Small intestine (tissue), 7 donors: ENCODE data around the gene GLRX3. TPM values are rescaled to one million over a fixed set of nuclear protein-coding genes. Genes with fewer than 3 reads are reported as not detected.
A peak's percentile ranks its signal among the peaks of the same experiment; 100 is the strongest.

Experiments
- DNase-seq, 2 donors: peaks; one replicate each; pipeline versions ENCODE4 v3.0.0 to v3.0.0-alpha.2; 2013
- FAIRE-seq: peaks from 2 replicates; lab custom pipeline; 2012; peaks lifted over from hg19 to GRCh38; lab: Jason Lieb, UNC
- H3K27ac ChIP-seq, 3 donors: one replicate each; pipeline ENCODE4 v1.5.1; 2013; ENCODE audit warnings: low read length in 2 of 3, mild to moderate bottlenecking in 2 of 3, control low read depth in 1 of 3, inconsistent platforms in 1 of 3, low read depth in 1 of 3, moderate library complexity in 1 of 3
- H3K27me3 ChIP-seq, 3 donors: one replicate each; pipeline ENCODE4 v1.6.1; 2013; ENCODE audit warnings: low read length in 3 of 3, inconsistent platforms in 1 of 3; ENCODE audit not compliant: control insufficient read depth in 3 of 3, insufficient read depth in 3 of 3
- H3K36me3 ChIP-seq, 3 donors: one replicate each; pipeline ENCODE4 v1.6.1; 2013; ENCODE audit warnings: low read length in 3 of 3, inconsistent platforms in 1 of 3, low read depth in 1 of 3, mild to moderate bottlenecking in 1 of 3, moderate library complexity in 1 of 3; ENCODE audit not compliant: control insufficient read depth in 3 of 3, insufficient read depth in 2 of 3
- H3K4me1 ChIP-seq, 3 donors: one replicate each; pipeline ENCODE4 v1.6.1; 2013; ENCODE audit warnings: low read length in 2 of 3, inconsistent platforms in 1 of 3, low read depth in 1 of 3, mild to moderate bottlenecking in 1 of 3, moderate library complexity in 1 of 3; ENCODE audit not compliant: control insufficient read depth in 3 of 3, insufficient read depth in 2 of 3
- H3K4me3 ChIP-seq, 3 donors: one replicate each; pipeline ENCODE4 v1.5.1; 2013; ENCODE audit warnings: low read length in 3 of 3, control low read depth in 1 of 3, inconsistent platforms in 1 of 3, low read depth in 1 of 3, mild to moderate bottlenecking in 1 of 3, moderate library complexity in 1 of 3
- H3K9me3 ChIP-seq, 2 donors: one replicate each; pipeline ENCODE4 v1.6.1; 2013; ENCODE audit warnings: low read depth in 1 of 2, low read length in 1 of 2; ENCODE audit not compliant: control insufficient read depth in 2 of 2, insufficient read depth in 1 of 2
- WGBS, 3 donors: extraction: QIAGEN DNeasy Blood & Tissue Kit; methylation state at CpG; one replicate each; pipeline ENCODE4 v1.1.7; 2013; 5-methylcytosine and 5-hydroxymethylcytosine counted together
- polyA plus RNA-seq, 4 donors: library from polyadenylated mRNA; stranded (reverse) in 3 of 4; unstranded in 1 of 4; fragments of 200-250 nt in 3 of 4; fragments of 120-200 nt in 1 of 4; gene quantifications; one replicate each; pipeline versions ENCODE4 v1.2.1 to v1.2.3, GENCODE V29; 2013
- donor health status: healthy with polysubstance abuse.
- donor health status: control.
- donor health status: control.
- donor health status: Bipolar disorder and iron deficiency.
- donor health status: healthy.

GLRX3 gene
- polyA plus RNA-seq, 4 donors: 51.3 to 66.9 (median 59.3) TPM

DNA sequence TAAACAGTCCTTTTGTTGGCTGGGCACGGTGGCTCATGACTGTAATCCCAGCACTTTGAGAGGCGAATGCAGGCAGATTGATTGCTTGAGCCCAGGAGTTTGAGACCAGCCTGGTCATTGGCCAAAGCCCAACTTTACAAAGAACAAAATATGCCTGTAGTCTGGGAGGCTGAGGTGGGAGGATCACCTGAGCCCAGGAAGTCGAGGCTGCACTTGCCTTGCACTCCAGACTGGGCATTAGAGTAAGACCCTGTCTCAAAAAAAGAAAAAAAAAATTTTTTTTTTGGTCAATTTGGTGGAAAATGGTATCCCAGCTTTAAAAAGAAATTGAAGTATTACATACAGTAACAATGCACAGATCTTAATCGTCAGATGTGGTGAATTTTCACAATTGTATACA lies 4.8 kb downstream of the GLRX3 start:
- Histone ChIP-seq H3K4me3 (no peak overlapping the region), H3K27me3 (no peaks in the 10 kb centered on the region), H3K9me3 (no peaks in the 10 kb centered on the region), H3K27ac (no peak overlapping the region), H3K4me1 (peaks cover 2 to 15% (median 8%) of the 10 kb centered on the region in 3 donors), H3K36me3 (peaks cover 0 to 23% (median 0%) of the 10 kb centered on the region in 3 donors)
- WGBS, 3 donors: 79 to 82% (median 82%) methylated on average over 4 of the region's 4 CpGs
- FAIRE-seq (no peak), DNase-seq (no peak)

DNA sequence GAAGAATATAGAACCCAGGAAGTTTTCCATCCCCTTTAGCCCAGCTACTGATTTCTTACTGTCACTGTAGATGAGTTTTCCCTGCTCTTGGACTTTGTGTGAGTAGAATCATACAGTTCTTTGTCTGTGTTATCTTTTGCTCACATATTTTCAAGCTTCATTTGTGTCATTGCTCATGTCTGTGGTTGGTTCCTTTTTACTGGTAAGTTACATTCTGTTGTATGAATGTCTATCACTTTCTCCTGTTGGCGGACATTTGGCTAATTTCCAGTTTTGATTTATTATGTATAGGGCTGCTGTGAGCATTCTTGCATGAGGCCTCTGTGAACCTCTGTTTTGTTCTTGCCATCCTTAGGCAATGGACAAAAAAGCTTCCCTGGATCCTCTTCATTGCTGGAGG lies 5.3 kb downstream of the GLRX3 start:
- Histone ChIP-seq H3K27me3 (no peaks in the 10 kb centered on the region), H3K4me1 (peaks cover 2 to 15% (median 8%) of the 10 kb centered on the region in 3 donors), H3K36me3 (peaks cover 0 to 23% (median 0%) of the 10 kb centered on the region in 3 donors), H3K27ac (no peak overlapping the region), H3K4me3 (no peak overlapping the region), H3K9me3 (no peaks in the 10 kb centered on the region)
- WGBS, 3 donors: 21 to 41% (median 33%) methylated on average over 1 of the region's 1 CpG
- FAIRE-seq (no peak), DNase-seq (no peak)

DNA sequence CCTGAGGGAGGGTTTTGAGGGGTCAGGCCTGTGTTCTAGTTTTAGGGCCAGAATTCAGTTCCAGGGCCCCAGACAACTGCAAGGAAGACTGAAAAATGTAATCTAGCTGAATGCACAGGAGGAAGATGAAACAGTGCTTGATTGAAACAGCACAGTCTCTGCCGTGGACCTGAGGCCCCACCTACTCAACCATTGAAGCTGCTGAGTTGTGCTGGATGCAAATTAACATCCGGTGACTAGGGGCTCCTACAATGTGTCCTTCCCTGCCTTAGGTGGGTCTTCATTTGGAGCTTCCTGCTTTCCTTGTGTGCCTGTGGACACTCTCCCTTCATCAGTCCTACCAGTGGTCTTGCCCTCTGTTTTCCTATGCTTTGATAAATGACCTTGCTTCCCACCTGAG lies 5.7 kb downstream of the GLRX3 start:
- Histone ChIP-seq H3K9me3 (no peaks in the 10 kb centered on the region), H3K27me3 (no peaks in the 10 kb centered on the region), H3K36me3 (peaks cover 0 to 23% (median 0%) of the 10 kb centered on the region in 3 donors), H3K4me3 (no peak overlapping the region), H3K27ac (no peak overlapping the region), H3K4me1 (peaks cover 2 to 15% (median 8%) of the 10 kb centered on the region in 3 donors)
- 38 to 51% (median 47%) methylated on average over 2 of the region's 2 CpGs for WGBS, 3 donors
- FAIRE-seq (no peak), DNase-seq (no peak)

DNA sequence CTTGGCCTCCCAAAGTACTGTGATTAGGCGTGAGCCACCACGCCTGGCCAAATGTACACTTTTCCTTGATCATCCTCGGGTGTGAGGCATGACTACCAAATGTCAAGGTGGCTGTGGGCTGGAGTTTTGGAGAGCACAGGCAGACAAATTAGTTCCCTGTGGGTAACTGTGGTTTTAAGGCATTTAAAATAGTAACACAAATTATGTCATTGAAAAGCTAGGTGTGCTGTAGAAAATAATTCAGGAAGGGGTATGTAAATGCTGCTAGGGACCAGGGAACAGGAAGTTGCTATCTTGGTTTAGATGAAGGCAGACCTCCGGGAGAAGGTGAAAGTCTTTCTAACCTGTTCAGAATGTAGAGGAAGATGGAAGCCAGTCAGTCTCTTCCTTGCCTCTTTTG lies 9.9 kb downstream of the GLRX3 start:
- Histone ChIP-seq H3K4me1 (no peaks in the 10 kb centered on the region), H3K9me3 (no peaks in the 10 kb centered on the region), H3K27ac (no peak overlapping the region), H3K27me3 (no peaks in the 10 kb centered on the region), H3K36me3 (peaks cover 0 to 24% (median 2%) of the 10 kb centered on the region in 3 donors), H3K4me3 (no peak overlapping the region)
- 69 to 78% (median 78%) methylated on average over 4 of the region's 4 CpGs for WGBS, 3 donors
- DNase-seq (no peak), FAIRE-seq (no peak)

DNA sequence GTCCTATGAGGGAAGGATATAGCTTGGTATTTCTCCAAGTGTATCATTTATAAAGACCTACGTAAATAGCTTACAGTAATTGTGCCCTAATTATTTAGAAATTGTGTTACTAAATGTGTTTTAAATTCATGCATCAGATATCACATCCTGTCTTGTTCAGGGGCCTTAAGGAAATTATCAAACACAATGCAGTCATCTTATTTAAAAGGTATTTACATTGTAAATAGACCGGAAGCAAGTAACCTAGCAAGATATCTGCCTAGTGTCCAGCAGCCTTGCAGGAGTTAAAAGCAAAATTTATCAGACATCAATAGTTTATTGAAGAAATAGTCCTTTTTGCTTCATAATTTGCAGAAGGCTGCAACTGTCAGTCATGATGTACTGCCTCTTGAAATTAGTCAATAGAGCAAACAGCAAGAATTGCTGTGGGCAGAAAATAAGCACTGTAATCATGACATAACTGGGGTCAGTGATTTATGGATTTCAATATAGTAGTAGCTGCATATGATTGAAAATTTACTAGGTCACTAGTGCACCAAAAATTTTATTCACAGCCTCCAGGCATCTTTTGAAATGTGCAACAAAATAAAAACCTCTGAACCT lies 23.1 kb downstream of the GLRX3 start:
- Histone ChIP-seq H3K4me1 (no peaks in the 10 kb centered on the region), H3K27ac (no peak overlapping the region), H3K36me3 (peaks cover 7 to 14% (median 8%) of the 10 kb centered on the region in 3 donors), H3K27me3 (no peaks in the 10 kb centered on the region), H3K9me3 (peaks cover 0 to 3% of the 10 kb centered on the region in 2 donors), H3K4me3 (no peak overlapping the region)
- FAIRE-seq (no peak), DNase-seq (no peak)
- WGBS, 3 donors: 84 to 92% (median 88%) methylated on average over 2 of the region's 2 CpGs

DNA sequence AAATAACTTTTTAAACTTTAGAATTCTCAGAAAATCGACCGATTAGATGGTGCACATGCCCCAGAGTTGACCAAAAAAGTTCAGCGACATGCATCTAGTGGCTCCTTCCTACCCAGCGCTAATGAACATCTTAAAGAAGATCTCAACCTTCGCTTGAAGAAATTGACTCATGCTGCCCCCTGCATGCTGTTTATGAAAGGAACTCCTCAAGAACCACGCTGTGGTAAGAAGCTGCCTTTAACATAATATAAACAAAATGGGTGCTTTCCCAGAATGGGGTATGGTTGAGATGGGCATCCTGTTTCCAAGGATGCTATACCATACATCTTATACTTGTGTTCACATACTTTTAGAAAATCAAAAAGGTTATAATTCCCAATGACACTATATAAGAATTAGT lies 24.6 kb downstream of the GLRX3 start:
- WGBS, 3 donors: 87 to 93% (median 92%) methylated on average over 6 of the region's 6 CpGs
- FAIRE-seq (no peak), DNase-seq (no peak)
- H3K27ac ChIP-seq: no peak overlapping the region
- peaks cover 7 to 12% (median 8%) of the 10 kb centered on the region in 3 donors for H3K36me3 ChIP-seq
- no peaks in the 10 kb centered on the region for H3K27me3 ChIP-seq
- peaks cover 0 to under 1% of the 10 kb centered on the region in 2 donors for H3K9me3 ChIP-seq
- no peak overlapping the region for H3K4me3 ChIP-seq
- H3K4me1 ChIP-seq: no peaks in the 10 kb centered on the region

DNA sequence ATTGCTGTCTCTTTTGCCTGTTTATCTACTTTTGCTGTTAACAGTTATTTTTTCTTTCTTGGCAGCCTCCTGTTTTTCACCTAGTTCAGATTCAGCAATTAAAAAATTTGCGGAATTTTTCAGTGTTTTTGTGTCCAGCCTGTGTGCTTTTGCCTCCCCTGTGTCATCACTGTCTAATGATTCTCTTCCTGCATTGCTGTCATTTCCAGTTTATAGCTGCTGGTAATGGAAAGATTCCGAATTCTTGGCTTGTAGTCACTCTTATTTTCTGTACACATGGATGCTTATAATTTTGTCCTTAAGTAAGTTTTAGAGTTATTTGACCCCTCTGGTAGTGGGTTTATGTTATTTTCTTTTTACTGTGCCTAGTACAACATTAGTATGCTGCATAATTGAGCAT lies 25.1 kb downstream of the GLRX3 start:
- H3K4me3 ChIP-seq: no peak overlapping the region
- WGBS, 3 donors: 90 to 97% (median 95%) methylated on average over 2 of the region's 2 CpGs
- no peaks in the 10 kb centered on the region for H3K9me3 ChIP-seq
- DNase-seq (no peak), FAIRE-seq (no peak)
- no peaks in the 10 kb centered on the region for H3K4me1 ChIP-seq
- no peaks in the 10 kb centered on the region for H3K27me3 ChIP-seq
- H3K36me3 ChIP-seq: peaks cover 7 to 13% (median 8%) of the 10 kb centered on the region in 3 donors
- H3K27ac ChIP-seq: no peak overlapping the region

DNA sequence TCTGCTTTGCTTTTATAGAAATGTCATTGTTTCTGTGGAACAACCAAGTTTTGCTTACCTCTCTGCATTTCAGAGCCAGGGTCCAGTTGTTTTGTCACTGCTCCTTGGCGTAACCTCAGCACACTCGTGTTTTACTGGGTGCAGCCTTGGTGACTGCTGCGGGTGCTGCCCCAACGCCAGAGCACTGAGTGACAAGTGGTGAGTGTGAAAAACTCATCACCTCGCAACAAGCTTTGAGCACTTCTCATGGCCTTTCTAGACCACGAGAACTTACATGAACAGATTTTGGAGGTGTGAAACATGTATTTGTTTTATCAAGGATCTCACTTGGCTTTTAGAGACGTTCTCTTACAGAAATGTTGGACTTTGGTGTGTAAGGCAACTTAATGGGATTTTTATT lies 31.0 kb downstream of the GLRX3 start:
- H3K4me3 ChIP-seq: no peak overlapping the region
- H3K9me3 ChIP-seq: no peaks in the 10 kb centered on the region
- H3K4me1 ChIP-seq: peaks cover 0 to 8% (median 0%) of the 10 kb centered on the region in 3 donors
- H3K36me3 ChIP-seq: peaks cover 3 to 24% (median 10%) of the 10 kb centered on the region in 3 donors
- no peak overlapping the region for H3K27ac ChIP-seq
- FAIRE-seq: no peak
- 28 to 79% (median 51%) methylated on average over 7 of the region's 7 CpGs for WGBS, 3 donors
- H3K27me3 ChIP-seq: no peaks in the 10 kb centered on the region
- peak in 1 of 2 donors; percentile 41 for DNase-seq

DNA sequence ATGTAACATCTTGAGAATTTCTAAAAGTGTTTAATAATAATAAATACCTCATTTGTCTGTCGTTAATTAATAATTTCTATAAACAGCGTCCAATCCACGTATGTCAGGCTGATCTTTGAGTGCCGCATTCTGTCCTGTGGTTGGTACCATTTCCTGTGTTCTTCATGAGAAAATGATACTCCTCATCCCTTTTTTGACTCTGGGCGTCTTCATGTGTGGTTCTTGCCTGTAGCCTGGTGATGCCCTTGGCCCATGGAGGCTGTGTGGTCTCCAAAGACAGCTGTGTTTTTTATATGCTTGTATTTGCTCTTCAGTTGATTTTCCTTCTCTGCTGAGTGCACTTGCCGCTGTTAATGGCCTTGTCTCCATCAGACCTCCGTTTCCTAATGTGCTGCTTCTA lies 31.5 kb downstream of the GLRX3 start:
- no peak for FAIRE-seq
- 53 to 88% (median 75%) methylated on average over 7 of the region's 7 CpGs for WGBS, 3 donors

More for the DNA sequence above, 31.5 kb downstream of the GLRX3 start:
- Histone ChIP-seq H3K36me3 (peaks cover 0 to 21% (median 7%) of the 10 kb centered on the region in 3 donors), H3K27me3 (no peaks in the 10 kb centered on the region), H3K4me1 (peaks cover 0 to 8% (median 0%) of the 10 kb centered on the region in 3 donors), H3K27ac (no peak overlapping the region), H3K9me3 (no peaks in the 10 kb centered on the region), H3K4me3 (no peak overlapping the region)
- DNase-seq: no peak
